ENCODE results near the gene RSPO3.

The RSPO3 gene

DNA sequence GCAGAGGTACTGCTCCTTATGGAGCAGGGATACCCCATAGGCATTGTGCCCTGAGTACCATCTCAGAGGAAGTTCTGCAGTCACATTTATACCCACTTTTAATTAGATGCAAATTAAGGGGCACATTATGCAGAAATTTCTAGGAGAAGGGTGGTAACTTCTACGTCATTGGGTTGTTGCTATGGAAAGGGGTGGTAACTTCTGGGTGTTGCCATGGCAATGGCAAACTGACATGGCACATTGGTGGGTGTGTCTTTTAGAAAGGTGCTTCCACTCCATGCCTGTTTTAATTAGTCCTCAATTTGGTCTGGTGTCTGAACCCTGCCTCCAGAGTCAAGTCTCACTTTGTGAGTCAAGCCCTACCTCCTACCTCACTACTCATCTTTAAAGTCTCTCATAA, 42.0 kb downstream of the RSPO3 start:
- TF ChIP-seq FOXP2 (optimal IDR thresholded peaks at IDR 0.05; ENCODE audit: control extremely low read depth, extremely low read length, insufficient read depth), result no peak
- TF ChIP-seq EZH2 (IDR thresholded peaks at IDR 0.05), result no peak
- no peak for TF ChIP-seq POLR2AphosphoS5 (IDR thresholded peaks at IDR 0.05; ENCODE audit: borderline replicate concordance, low read depth, low read length)
- Histone ChIP-seq H3K9ac (ENCODE audit: insufficient read length) (no peak overlapping the region), H3K27ac (no peak overlapping the region), H3K9me3 (ENCODE audit: low read depth, low read length) (no peaks in the 10 kb centered on the region), H3K36me3 (ENCODE audit: insufficient read depth, low read length) (no peaks in the 10 kb centered on the region), H3K4me3 (no peak overlapping the region)
- no peak for DNase-seq (ENCODE audit: low read depth, low spot score)

DNA sequence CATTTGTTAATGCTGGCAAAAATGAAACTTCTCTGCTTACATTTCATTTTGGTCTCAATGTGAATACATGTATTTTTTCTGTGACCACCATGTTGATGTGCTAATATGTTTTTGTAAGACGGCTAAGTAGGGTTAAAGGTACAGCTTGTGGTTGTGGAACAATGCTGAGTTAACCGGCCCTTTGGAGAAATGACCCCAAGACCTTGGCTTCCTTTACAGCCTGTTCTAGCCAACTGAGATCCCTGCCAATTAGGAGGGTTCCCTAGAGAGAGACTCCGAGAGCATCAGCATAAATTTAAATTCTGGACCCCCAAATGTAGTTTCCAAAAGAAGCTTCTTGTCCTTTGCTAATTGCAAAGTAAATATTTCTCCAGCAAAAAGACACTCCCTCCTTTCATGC, 44.4 kb downstream of the RSPO3 start:
- Histone ChIP-seq H3K27ac (no peak overlapping the region), H3K36me3 (ENCODE audit: insufficient read depth, low read length) (no peaks in the 10 kb centered on the region), H3K9me3 (ENCODE audit: low read depth, low read length) (no peaks in the 10 kb centered on the region), H3K4me3 (no peak overlapping the region), H3K9ac (ENCODE audit: insufficient read length) (no peak overlapping the region)
- TF ChIP-seq EZH2 (IDR thresholded peaks at IDR 0.05) (no peak), POLR2AphosphoS5 (IDR thresholded peaks at IDR 0.05; ENCODE audit: borderline replicate concordance, low read depth, low read length) (no peak)
- DNase-seq (ENCODE audit: low read depth, low spot score), result no peak

DNA sequence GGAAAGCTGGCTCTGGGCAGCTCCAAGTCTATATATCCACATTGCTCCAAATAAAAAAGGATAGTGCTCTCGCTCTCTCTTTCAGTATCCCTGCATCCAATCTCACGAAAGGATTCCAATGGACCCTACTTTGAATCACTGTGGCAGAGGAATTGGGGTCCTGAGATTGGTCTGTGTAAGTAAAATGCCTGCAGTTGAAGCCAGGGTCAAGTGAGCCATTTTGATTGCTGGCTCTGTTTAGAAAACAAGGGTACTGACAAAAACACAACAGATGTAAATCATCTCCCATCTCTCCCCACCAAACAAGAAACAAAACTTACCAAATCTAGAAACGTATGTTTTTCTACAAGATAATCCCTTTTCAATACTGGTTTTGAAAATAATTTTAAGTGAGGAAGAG, 45.6 kb downstream of the RSPO3 start:
- Histone ChIP-seq H3K9ac (ENCODE audit: insufficient read length) (no peak overlapping the region), H3K4me3 (no peak overlapping the region), H3K9me3 (ENCODE audit: low read depth, low read length) (no peaks in the 10 kb centered on the region), H3K27ac (no peak overlapping the region), H3K36me3 (ENCODE audit: insufficient read depth, low read length) (no peaks in the 10 kb centered on the region)
- TF ChIP-seq FOXP2 (optimal IDR thresholded peaks at IDR 0.05; ENCODE audit: control extremely low read depth, extremely low read length, insufficient read depth) (no peak), EZH2 (IDR thresholded peaks at IDR 0.05) (no peak), POLR2AphosphoS5 (IDR thresholded peaks at IDR 0.05; ENCODE audit: borderline replicate concordance, low read depth, low read length) (no peak)
- DNase-seq (ENCODE audit: low read depth, low spot score), result no peak

DNA sequence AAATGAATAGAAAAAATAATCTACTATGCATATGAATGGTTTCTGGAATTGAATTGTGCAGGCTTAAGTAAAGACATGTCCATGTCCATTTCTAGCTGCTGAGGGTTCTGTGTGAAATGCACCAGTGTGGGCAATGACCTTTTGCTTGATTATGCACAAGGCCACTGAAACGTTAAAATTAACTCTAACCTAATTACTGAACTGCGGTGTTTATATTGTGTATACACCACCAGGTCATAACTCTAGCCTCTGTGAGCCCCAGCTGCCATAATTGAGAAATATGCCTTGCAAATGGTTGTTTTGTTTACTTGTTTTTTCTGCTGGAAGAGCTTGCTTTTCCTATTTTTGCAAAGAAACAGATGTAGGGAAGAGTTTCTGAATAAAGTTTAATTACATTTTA, 46.1 kb downstream of the RSPO3 start:
- DNase-seq (ENCODE audit: low read depth, low spot score), result no peak
- TF ChIP-seq FOXP2 (optimal IDR thresholded peaks at IDR 0.05; ENCODE audit: control extremely low read depth, extremely low read length, insufficient read depth) (no peak), EZH2 (IDR thresholded peaks at IDR 0.05) (no peak), POLR2AphosphoS5 (IDR thresholded peaks at IDR 0.05; ENCODE audit: borderline replicate concordance, low read depth, low read length) (no peak)
- no peaks in the 10 kb centered on the region for H3K9me3 ChIP-seq (ENCODE audit: low read depth, low read length)

DNA sequence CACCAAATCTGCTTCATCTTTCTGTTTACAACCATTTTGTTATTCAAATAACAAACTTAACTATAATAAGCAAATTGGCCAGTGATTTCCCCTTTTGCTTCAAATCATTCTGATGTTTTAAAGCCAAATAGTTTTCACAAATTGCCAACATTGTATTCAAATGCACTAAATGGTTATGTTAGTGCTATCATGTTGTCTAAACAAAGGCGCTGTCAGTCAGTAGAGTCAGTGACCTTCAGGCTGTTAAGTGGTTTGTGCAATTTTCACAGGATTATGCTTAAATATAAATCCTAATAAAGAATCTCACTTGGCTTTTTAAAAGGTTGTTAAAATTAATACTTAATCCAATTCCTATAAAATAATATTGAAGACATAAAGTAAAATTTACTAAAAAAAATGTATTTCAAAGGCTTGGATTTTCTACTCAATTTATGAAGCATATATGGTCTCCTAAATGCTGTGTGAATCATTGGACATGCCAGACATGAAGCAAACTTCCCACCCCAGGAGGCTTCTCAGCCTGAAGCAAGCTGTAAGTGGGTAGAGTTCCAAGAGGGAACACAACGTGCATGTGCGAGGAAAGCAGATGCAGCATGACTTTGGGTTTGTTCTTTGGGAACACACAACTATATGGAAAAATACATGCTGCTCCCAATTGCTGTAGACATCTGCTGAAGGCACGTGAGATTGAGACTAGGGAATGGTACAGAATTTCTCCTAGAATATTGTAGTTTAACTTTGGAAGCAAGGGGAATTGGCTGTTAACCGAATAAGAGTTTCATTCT, 54.9 kb downstream of the RSPO3 start:
- no peak overlapping the region for H3K27ac ChIP-seq
- H3K36me3 ChIP-seq (ENCODE audit: insufficient read depth, low read length), result no peaks in the 10 kb centered on the region
- H3K4me3 ChIP-seq, result no peak overlapping the region
- no peaks in the 10 kb centered on the region for H3K9me3 ChIP-seq (ENCODE audit: low read depth, low read length)
- DNase-seq (ENCODE audit: low read depth, low spot score), result no peak
- TF ChIP-seq EZH2 (IDR thresholded peaks at IDR 0.05) (no peak), POLR2AphosphoS5 (IDR thresholded peaks at IDR 0.05; ENCODE audit: borderline replicate concordance, low read depth, low read length) (no peak), FOXP2 (optimal IDR thresholded peaks at IDR 0.05; ENCODE audit: control extremely low read depth, extremely low read length, insufficient read depth) (no peak)
- no peak overlapping the region for H3K9ac ChIP-seq (ENCODE audit: insufficient read length)

More for the DNA sequence above, 46.1 kb downstream of the RSPO3 start:
- Histone ChIP-seq H3K9ac (ENCODE audit: insufficient read length) (no peak overlapping the region), H3K36me3 (ENCODE audit: insufficient read depth, low read length) (no peaks in the 10 kb centered on the region), H3K4me3 (no peak overlapping the region), H3K27ac (no peak overlapping the region)

DNA sequence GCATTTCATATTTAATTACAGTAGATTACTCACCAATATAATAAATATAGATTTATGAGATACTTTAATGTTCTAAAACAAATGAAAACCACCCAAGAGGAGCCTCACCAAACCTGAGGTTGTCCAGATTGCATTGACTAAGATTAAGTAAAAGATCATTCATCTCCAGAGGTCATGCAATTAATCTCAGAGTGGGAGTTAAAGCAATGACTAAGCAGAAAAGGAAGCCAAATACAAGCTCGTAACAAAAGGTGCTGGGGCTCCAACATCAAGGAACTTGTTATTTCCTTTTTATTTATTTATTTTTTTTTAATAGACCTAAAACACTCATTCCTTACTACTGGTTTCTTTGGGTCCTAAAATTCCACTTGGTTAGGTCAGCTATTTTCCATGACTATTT, 57.7 kb downstream of the RSPO3 start:
- Histone ChIP-seq H3K36me3 (ENCODE audit: insufficient read depth, low read length) (no peaks in the 10 kb centered on the region), H3K27ac (no peak overlapping the region), H3K9me3 (ENCODE audit: low read depth, low read length) (no peaks in the 10 kb centered on the region), H3K9ac (ENCODE audit: insufficient read length) (no peak overlapping the region), H3K4me3 (no peak overlapping the region)
- TF ChIP-seq FOXP2 (optimal IDR thresholded peaks at IDR 0.05; ENCODE audit: control extremely low read depth, extremely low read length, insufficient read depth), result no peak
- TF ChIP-seq EZH2 (IDR thresholded peaks at IDR 0.05), result no peak
- no peak for TF ChIP-seq POLR2AphosphoS5 (IDR thresholded peaks at IDR 0.05; ENCODE audit: borderline replicate concordance, low read depth, low read length)
- DNase-seq (ENCODE audit: low read depth, low spot score), result no peak

DNA sequence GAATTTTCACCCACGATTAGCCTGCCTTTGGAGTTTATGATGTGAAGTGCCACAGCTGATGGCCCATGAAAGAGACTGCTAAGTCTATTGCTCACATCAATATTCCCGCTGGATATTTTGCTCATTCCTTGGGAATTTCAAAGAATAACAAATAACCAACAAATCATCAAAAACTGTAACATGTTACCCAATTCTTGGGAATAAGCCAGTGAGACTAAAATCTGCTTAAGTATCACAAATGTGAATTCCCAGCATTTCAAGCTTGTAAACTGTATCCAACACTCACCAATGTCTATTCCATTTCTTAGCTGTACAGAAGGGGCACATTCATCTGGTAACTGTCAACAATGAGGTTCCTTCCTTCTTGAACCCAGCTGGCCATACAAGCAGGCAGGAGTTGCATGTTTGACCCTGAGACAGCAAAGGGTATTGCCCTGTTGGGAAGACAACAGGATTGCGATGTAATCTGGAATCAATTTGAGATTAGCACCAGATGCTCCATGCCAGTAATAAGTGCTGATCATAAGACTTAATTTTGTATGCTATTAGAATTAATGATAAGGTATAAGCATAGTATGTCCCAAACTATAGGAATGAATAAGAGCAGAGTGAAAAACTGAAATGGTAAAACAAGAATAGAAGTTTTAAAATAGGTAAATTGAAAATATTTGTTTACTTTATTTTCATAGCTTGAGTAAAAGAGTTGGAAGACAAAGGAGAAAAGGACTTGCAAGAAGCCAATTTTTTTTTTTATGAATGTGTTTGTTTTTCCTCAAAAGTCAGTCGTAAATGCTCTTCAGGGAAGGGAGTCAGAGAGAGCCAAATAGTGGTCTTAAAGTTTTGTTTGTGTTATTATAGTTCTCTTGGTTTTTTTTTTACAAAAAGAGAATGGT, 58.8 kb downstream of the RSPO3 start:
- no peak for TF ChIP-seq EZH2 (IDR thresholded peaks at IDR 0.05)
- TF ChIP-seq FOXP2 (optimal IDR thresholded peaks at IDR 0.05; ENCODE audit: control extremely low read depth, extremely low read length, insufficient read depth), result no peak
- TF ChIP-seq POLR2AphosphoS5 (IDR thresholded peaks at IDR 0.05; ENCODE audit: borderline replicate concordance, low read depth, low read length), result no peak
- H3K4me3 ChIP-seq, result no peak overlapping the region
- DNase-seq (ENCODE audit: low read depth, low spot score), result no peak
- H3K27ac ChIP-seq, result no peak overlapping the region
- H3K9ac ChIP-seq (ENCODE audit: insufficient read length), result no peak overlapping the region
- no peaks in the 10 kb centered on the region for H3K9me3 ChIP-seq (ENCODE audit: low read depth, low read length)
- no peaks in the 10 kb centered on the region for H3K36me3 ChIP-seq (ENCODE audit: insufficient read depth, low read length)

DNA sequence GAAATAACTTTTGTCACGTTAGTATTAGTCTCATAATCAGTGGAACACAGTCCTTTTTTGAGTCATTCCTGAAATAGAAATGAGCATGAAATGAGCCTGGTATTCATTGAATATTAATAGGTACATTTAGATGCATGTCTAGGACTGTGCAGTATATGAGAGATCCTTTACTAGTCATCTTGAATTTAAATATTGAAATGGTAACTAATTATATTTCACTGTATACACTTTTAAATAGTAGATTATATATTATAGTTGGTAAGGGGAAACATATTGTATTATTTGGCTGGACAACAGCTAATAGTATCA, 59.4 kb downstream of the RSPO3 start:
- Histone ChIP-seq H3K36me3 (ENCODE audit: insufficient read depth, low read length) (no peaks in the 10 kb centered on the region), H3K9me3 (ENCODE audit: low read depth, low read length) (no peaks in the 10 kb centered on the region), H3K27ac (no peak overlapping the region), H3K4me3 (no peak overlapping the region), H3K9ac (ENCODE audit: insufficient read length) (no peak overlapping the region)
- no peak for DNase-seq (ENCODE audit: low read depth, low spot score)
- TF ChIP-seq POLR2AphosphoS5 (IDR thresholded peaks at IDR 0.05; ENCODE audit: borderline replicate concordance, low read depth, low read length) (no peak), EZH2 (IDR thresholded peaks at IDR 0.05) (no peak), FOXP2 (optimal IDR thresholded peaks at IDR 0.05; ENCODE audit: control extremely low read depth, extremely low read length, insufficient read depth) (no peak)

Data from SK-N-MC (cell line).